Neutrophil (primary cell): ENCODE results near the gene CHCHD5.

Source experiments
- H3K27ac ChIP-seq: fragments of 200-600 bp; sonication (generic); 2 replicates; pipeline ENCODE4 v1.5.1; 2016; ENCODE audit warnings: mild to moderate bottlenecking, moderate library complexity
- H3K27me3 ChIP-seq: fragments of 200-600 bp; sonication (generic); 2 replicates; pipeline ENCODE4 v1.6.0; 2016; ENCODE audit warnings: mild to moderate bottlenecking
- H3K36me3 ChIP-seq: fragments of 200-600 bp; sonication (generic); 2 replicates; pipeline ENCODE4 v1.5.1; 2017
- H3K4me1 ChIP-seq, 2 experiments: fragments of 200-600 bp in 1 of 2; sonication (generic) in 1 of 2; 1 replicate in 1 of 2; 2 replicates in 1 of 2; pipeline versions ENCODE4 v1.5.1 to v1.6.1; 2013 to 2016; ENCODE audit warnings: low read depth in 1 of 2, low read length in 1 of 2, mild to moderate bottlenecking in 1 of 2, moderate library complexity in 1 of 2; ENCODE audit not compliant: control insufficient read depth in 1 of 2, insufficient read depth in 1 of 2
- H3K4me3 ChIP-seq, 2 experiments: fragments of 200-600 bp in 1 of 2; sonication (generic) in 1 of 2; 1 replicate in 1 of 2; 2 replicates in 1 of 2; pipeline ENCODE4 v1.5.1; 2013 to 2016; ENCODE audit warnings: low read depth in 1 of 2, low read length in 1 of 2, mild to moderate bottlenecking in 1 of 2, moderate library complexity in 1 of 2
- H3K9me3 ChIP-seq: fragments of 200-600 bp; sonication (generic); 2 replicates; pipeline ENCODE4 v1.5.1; 2016
- CTCF ChIP-seq: fragments of 200-600 bp; sonication (generic); IDR thresholded peaks from 2 replicates; pipeline ENCODE4 v1.5.1; 2016; ENCODE audit warnings: antibody characterized with exemption

CHCHD5 gene

GRCh38 chr2:112627060-112628040 lies 42.9 kb downstream of the CHCHD5 start:
- Histone ChIP-seq H3K36me3 (no peaks in the 10 kb centered on the region), H3K27me3 (no peaks in the 10 kb centered on the region), H3K9me3 (no peaks in the 10 kb centered on the region), H3K27ac (peak overlapping the region; percentile 82), H3K4me3 (peak overlapping the region; percentile 53 to 56), H3K4me1 (peaks cover 46 to 48% of the 10 kb centered on the region in 2 experiments)
- TF ChIP-seq CTCF: no peak

- peaks cover 46 to 48% of the 10 kb centered on the region in 2 experiments for H3K4me1 ChIP-seq
- H3K27ac ChIP-seq: no peak overlapping the region
- H3K36me3 ChIP-seq: no peaks in the 10 kb centered on the region
Observed at GRCh38 chr2:112629224-112629623, 44.8 kb downstream of the CHCHD5 start.

GRCh38 chr2:112629823-112630222 lies 45.4 kb downstream of the CHCHD5 start:
- H3K27me3 ChIP-seq: no peaks in the 10 kb centered on the region
- H3K9me3 ChIP-seq: no peaks in the 10 kb centered on the region
- H3K36me3 ChIP-seq: no peaks in the 10 kb centered on the region
- H3K4me3 ChIP-seq: no peak overlapping the region
- H3K4me1 ChIP-seq: peaks cover 46 to 48% of the 10 kb centered on the region in 2 experiments
- no peak for TF ChIP-seq CTCF
- no peak overlapping the region for H3K27ac ChIP-seq

More at GRCh38 chr2:112629224-112629623, 44.8 kb downstream of the CHCHD5 start:
- no peak for TF ChIP-seq CTCF
- Histone ChIP-seq H3K27me3 (no peaks in the 10 kb centered on the region), H3K4me3 (no peak overlapping the region), H3K9me3 (no peaks in the 10 kb centered on the region)

GRCh38 chr2:112630268-112630667 lies 45.9 kb downstream of the CHCHD5 start:
- no peak for TF ChIP-seq CTCF
- Histone ChIP-seq H3K27me3 (no peaks in the 10 kb centered on the region), H3K9me3 (no peaks in the 10 kb centered on the region), H3K4me3 (peak overlapping the region in 1 of 2 experiments; percentile 10), H3K4me1 (peaks cover 46 to 48% of the 10 kb centered on the region in 2 experiments), H3K36me3 (no peaks in the 10 kb centered on the region), H3K27ac (no peak overlapping the region)

GRCh38 chr2:112633708-112634107 lies 49.3 kb downstream of the CHCHD5 start:
- TF ChIP-seq CTCF: no peak
- peaks cover 29 to 36% of the 10 kb centered on the region in 2 experiments for H3K4me1 ChIP-seq
- H3K4me3 ChIP-seq: no peak overlapping the region
- no peak overlapping the region for H3K27ac ChIP-seq
- no peaks in the 10 kb centered on the region for H3K36me3 ChIP-seq
- no peaks in the 10 kb centered on the region for H3K9me3 ChIP-seq
- no peaks in the 10 kb centered on the region for H3K27me3 ChIP-seq
